DND-41 (cell line): ENCODE data around the gene PTPRR.

ENCODE experiments used
- CTCF ChIP-seq: IDR thresholded peaks from 2 replicates; pipeline ENCODE4 v1.5.1; 2012; ENCODE audit warnings: borderline replicate concordance, low read length, moderate library complexity, mild to moderate bottlenecking; ENCODE audit not compliant: poor library complexity, severe bottlenecking; ENCODE audit errors: extremely low read depth
- EZH2 ChIP-seq: IDR thresholded peaks from 3 replicates; pipeline ENCODE4 v1.6.1; 2012; ENCODE audit warnings: borderline replicate concordance, low read depth, mild to moderate bottlenecking, moderate library complexity, low read length, inconsistent platforms; ENCODE audit not compliant: severe bottlenecking

GRCh38 chr12:70908978-70909377 is 11.6 kb downstream of the PTPRR start:
- TF ChIP-seq EZH2 (no peak), CTCF (no peak)
